HG02623 (cell line): ENCODE measurements around the gene HOMER3.
"Not testable (repeated sequence)": the region's sequence is repeated elsewhere in the genome, so short reads cannot be mapped to it uniquely, and the experiment has no call there.

Source experiments
- ATAC-seq: cut with Tn5 transposase; IDR thresholded peaks from one replicate; pipeline ENCODE4 v1.9.1; 2021; ENCODE audit warnings: moderate library complexity; ENCODE audit not compliant: unreplicated experiment

The HOMER3 gene

GRCh38 chr19:18903156-18904037 lies 37.6 kb downstream of the HOMER3 start:
- no peak for ATAC-seq

GRCh38 chr19:18902519-18902918 lies 38.5 kb downstream of the HOMER3 start:
- ATAC-seq = not testable (repeated sequence)

DNA sequence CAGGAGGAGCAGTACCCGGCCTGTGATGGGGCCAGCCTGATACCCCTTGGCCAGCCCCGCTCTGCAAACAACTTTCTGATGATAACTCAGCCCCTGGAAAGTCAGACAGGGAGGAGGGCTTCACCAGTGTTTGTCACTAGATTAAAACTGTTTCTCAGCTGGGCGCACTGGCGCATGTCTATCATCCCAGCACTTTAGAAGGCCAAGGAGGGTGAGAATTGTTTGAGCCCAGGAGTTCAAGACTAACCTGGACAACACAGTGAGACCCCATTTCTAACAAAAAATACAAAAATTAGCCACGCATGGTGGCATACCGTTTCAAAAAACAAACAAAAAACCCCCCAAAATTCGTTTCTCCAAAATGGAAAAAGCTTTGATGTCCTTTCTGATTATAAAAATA lies 39.5 kb downstream of the HOMER3 start:
- no peak for ATAC-seq

GRCh38 chr19:18900700-18901481 lies 40.1 kb downstream of the HOMER3 start:
- ATAC-seq = no peak

- ATAC-seq = no peak
Measured at GRCh38 chr19:18899624-18900560, 41.1 kb downstream of the HOMER3 start.

GRCh38 chr19:18898607-18899408 lies 42.2 kb downstream of the HOMER3 start:
- no peak for ATAC-seq

- no peak for ATAC-seq
Measured at GRCh38 chr19:18898081-18898606, 42.9 kb downstream of the HOMER3 start.

- ATAC-seq = no peak
Measured at GRCh38 chr19:18897094-18898029, 43.7 kb downstream of the HOMER3 start.

DNA sequence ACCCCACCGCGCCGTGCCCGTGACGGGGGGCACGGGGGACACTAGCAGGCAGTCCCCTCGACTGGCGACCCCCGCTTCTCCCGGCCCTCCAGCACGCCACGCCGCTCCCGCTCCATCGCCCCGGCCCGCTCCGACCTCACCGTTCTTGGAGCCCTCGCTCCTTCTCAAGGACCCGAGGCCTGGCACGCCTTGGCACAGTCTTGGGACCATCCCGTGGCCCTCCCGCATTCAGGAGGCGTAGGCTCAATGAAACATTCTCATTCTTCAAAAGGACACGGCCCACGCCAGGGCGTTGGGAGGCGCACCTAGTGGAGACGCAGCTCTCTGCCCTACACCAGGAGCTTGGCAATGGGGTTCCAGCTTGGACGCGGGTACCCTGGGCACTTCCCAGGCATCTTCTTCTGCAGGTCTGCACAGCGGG lies 44.6 kb downstream of the HOMER3 start:
- ATAC-seq = no peak

GRCh38 chr19:18895824-18896341 lies 45.1 kb downstream of the HOMER3 start, which contains the start of gene CERS1:
Gene CERS1 (minus strand): TSS chr19:18896158. CDS start chr19:18896072, 86 bp downstream.
- no peak for ATAC-seq

DNA sequence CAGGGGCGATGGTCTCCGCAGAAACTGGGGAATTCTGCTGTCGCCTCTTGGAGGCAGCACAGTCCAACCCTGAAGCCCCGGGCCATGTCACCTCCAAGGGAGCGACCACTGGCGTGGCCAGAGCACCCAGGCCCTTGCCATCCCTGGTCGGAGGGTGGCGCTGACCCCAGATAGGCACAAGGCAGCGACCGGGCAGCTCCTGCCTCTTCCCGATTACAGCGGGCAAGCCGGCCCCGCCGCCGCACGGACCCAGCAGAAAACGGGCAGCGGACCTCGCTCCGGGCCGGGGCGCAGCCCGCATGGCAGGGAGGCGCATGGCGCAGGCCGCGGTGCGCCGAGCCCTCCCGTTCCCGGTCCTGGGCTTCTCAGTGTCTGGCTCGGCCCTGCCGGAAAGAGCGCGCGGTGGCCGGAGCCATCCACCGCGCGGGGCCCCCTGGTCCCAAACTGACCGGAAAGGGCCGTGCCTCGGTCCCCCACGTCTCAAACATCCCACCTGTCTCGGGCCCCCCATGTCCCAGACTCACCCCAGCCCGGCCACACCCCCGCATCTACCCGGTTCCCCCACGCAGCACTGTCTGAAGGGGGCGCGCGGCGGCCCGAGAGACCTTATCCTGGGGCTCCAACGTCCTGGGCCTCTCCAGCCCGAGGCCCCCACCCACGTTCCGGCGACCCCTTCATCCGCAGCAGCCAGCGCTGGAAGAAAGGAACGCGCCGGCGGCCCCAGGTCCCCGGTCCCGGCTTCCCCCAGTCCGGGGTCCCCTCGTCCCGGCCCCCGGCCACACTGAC lies 45.8 kb downstream of the HOMER3 start:
- no peak for ATAC-seq

GRCh38 chr19:18894254-18895037 lies 46.6 kb downstream of the HOMER3 start:
- ATAC-seq = no peak

DNA sequence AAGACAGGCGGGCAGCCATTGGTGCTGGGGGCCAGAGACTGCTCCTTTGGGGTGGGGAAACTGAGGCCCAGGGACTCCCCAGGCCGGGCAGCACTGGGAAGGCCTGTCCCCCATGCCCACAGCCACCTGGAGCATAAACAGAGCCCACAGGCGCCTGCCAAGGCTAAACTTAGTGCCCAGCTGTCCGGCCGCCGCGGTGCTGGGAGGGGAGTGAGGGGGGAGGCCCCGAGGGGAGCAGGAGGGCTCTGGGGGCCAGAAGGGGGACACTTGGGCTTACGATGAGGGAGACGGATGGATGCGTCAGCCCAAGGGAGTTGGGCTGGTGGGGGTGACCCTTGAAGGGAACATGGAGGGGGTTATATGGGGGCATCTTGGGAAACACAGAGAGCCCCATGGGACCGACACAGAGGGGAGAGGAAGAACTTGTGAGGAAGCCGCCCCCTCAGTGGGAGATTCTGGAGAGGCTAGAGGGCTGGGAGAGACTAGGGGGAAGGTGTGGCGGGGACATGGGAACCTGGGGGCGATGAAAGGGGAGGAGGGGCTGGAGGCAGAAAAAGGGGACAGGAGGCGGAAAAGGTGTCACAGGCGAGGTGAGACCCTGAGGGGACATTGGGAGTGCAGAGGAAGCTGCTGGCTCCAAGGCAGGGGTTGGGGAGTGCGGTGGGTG lies 47.3 kb downstream of the HOMER3 start:
- ATAC-seq = no peak

DNA sequence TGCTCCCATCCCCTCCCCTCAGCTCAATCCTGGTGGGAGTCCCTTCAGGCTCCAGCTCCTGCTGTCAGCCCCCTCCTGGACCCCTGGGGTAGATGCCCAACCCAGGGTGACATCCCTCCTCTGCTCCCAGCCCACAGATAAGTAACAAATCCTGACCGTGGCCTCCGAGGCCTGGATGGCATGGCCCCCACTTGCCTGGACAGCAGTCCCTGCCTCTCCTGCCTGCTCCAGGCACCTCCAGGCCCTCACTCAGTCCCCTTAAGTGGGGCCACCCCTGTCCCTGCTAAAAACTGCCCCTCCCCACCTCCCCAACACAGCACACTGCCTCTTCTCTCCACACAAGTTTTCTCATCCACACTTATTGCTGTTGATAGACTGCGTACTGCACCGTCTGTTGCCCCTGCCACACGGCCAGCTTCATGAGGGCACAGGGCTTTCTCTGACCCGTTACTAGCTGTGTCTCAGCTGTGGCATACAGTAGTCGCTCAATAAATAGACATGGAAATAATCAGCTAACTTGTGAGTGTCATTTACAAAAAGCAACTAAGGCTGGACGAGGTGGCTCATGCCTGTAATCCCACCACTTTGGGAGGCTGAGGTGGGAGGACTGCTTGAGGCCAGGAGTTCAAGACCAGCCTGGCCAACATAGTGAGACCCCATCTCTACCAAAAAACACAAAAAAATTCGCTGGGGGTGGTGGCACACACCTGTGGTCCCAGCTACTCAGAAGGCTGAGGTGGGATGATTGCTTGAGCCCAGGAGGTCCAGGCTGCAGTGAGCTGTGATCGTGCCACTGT lies 50.9 kb downstream of the HOMER3 start:
- ATAC-seq = no peak

DNA sequence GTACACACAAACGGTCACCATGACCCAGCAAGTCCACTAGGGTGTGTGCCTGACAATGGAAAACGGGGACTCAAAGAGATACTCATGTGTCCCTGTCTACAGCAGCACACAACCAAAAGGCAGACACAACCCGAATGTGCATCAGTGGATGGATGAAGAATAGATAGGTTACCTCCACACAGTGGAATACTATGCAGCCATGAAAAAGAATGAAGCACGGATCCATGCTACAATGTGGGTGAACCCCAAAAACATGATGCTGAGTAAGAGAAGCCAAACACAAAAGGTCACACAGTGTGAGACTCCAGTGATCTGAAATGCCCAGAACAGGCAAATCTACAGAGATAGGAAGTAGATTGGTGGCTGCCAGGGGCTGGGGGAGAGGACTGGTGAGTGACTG lies 54.0 kb downstream of the HOMER3 start:
- no peak for ATAC-seq
